Stimulated activated CD4-positive, alpha-beta T cell treated with anti-CD3 and anti-CD28 coated beads, Interleukin-4, amount 100 ng/mL, for 4 hours (primary cell): ENCODE data around the gene KAT5.
"Not testable (repeated sequence)": the region's sequence is repeated elsewhere in the genome, so short reads cannot be mapped to it uniquely, and the experiment has no call there.

Experiments used
- DNase-seq, 2 experiments: peaks; one replicate each; pipeline ENCODE4 v3.0.0-alpha.2; 2020

KAT5 gene

GRCh38 chr11:65762169-65762568, 50.1 kb downstream of the KAT5 start:
- DNase-seq = not testable (repeated sequence)

- DNase-seq = not testable (repeated sequence)
These were observed 50.8 kb downstream of the KAT5 start for GRCh38 chr11:65762816-65763215.

GRCh38 chr11:65764434-65764833, 52.4 kb downstream of the KAT5 start:
- DNase-seq = no peak

DNA sequence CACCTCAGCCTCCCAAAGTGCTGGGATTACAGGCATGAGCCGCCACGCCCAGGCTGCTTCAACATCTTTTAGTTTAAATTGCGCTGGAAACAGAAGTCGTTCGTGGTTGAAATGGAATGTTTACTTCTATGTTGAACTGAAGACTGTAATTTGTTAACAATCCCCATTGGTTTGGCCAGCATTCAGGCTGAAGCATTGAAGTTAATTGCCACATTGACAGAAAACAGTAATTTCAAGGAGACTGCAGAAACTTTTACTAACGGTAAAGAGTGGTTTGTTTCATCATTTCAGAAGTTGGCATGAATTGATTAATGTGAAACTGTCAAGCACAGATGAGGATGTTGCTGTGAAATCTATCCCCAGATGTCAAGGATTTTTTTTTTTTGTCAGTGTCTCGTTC, 54.5 kb downstream of the KAT5 start:
- no peak for DNase-seq

DNA sequence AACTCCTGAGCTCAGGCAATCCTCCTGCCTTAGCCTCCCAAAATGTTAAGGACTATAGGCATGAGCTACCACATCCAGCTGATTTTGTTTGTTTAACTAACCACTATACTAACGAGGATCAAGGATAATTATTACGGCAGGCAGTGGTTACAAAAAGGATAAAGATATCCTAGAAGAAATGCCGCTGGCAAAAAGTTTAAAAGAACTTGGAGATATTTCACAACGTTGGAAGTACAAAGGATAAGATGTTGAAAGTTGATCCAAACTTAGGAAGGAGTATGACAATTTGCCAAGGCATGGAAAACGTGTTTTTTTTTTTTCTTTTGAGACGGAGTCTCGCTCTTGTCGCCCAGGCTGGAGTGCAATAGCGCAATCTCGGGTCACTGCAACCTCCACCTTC, 55.4 kb downstream of the KAT5 start:
- no peak for DNase-seq

GRCh38 chr11:65767806-65768205, 55.8 kb downstream of the KAT5 start:
- DNase-seq = not testable (repeated sequence)
